AG10803 (cell line): ENCODE data around the gene SNX9.
A peak's percentile ranks its signal among the peaks of the same experiment; 100 is the strongest.

Experiments used
- DNase-seq: peaks from one replicate; pipeline ENCODE4 v3.0.0; 2010; ENCODE audit warnings: low read depth
- H3K4me3 ChIP-seq: 2 replicates; pipeline ENCODE4 v1.5.1; 2011; ENCODE audit warnings: mild to moderate bottlenecking, low read length, control low read depth
- TF ChIP-seq, protein P1 (sequence below): conservative IDR thresholded peaks from 2 replicates; pipeline ENCODE4 v1.5.1; 2011; ENCODE audit warnings: mild to moderate bottlenecking, low read length, control low read depth, inconsistent platforms

SNX9 gene

DNA sequence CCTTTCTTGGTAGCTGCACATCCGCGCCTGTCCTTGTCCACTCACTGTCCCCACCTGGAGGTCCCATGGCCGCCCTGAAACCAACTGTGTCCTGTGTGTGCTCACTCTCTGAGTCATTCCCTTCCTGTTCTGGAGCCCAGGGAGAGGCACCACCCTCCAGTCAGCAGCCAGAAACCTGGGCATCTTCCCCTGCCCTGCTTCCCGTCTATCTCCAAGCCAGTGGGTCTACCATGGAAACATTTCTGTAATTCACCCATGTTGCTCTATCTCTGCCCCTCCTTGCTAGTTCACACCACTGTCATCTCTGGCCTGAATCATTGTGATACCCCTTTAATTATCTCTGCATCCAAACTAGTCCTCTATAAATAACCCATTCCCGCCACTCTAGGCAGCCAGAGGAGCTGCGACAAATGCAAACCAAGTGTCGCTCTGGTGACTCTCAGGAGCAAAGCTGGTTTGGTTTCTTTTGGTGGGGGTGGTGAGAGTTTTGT is 129.9 kb downstream of the SNX9 start:
- no peak overlapping the region for H3K4me3 ChIP-seq
- DNase-seq = no peak
- TF ChIP-seq, protein P1, sequence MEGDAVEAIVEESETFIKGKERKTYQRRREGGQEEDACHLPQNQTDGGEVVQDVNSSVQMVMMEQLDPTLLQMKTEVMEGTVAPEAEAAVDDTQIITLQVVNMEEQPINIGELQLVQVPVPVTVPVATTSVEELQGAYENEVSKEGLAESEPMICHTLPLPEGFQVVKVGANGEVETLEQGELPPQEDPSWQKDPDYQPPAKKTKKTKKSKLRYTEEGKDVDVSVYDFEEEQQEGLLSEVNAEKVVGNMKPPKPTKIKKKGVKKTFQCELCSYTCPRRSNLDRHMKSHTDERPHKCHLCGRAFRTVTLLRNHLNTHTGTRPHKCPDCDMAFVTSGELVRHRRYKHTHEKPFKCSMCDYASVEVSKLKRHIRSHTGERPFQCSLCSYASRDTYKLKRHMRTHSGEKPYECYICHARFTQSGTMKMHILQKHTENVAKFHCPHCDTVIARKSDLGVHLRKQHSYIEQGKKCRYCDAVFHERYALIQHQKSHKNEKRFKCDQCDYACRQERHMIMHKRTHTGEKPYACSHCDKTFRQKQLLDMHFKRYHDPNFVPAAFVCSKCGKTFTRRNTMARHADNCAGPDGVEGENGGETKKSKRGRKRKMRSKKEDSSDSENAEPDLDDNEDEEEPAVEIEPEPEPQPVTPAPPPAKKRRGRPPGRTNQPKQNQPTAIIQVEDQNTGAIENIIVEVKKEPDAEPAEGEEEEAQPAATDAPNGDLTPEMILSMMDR = no peak

DNA sequence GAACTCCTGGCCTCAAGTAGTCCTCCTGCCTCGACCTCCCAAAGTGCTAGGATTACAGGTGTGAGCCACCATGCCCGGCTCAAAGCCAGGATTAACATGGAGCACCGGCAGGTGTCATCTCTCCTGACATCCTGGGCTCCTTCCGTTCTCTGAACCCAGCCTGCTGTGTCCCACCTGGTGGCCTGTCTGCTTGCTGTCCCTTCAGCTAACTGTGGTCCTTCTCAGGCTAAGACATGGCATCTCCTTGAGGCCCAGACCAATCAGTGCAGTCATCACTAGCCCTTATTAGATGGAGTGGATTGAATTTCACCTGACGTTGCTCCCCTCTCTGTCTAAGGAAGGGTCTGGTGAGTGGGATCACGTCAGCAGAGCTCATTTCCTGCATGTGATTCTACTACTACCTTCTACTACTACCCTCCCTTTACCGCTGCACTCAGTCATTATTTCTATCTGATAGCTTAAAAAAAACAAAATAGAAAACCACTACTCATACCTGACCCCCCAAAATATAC is 130.6 kb downstream of the SNX9 start:
- DNase-seq = no peak
- no peak overlapping the region for H3K4me3 ChIP-seq
- TF ChIP-seq, protein P1 = no peak

DNA sequence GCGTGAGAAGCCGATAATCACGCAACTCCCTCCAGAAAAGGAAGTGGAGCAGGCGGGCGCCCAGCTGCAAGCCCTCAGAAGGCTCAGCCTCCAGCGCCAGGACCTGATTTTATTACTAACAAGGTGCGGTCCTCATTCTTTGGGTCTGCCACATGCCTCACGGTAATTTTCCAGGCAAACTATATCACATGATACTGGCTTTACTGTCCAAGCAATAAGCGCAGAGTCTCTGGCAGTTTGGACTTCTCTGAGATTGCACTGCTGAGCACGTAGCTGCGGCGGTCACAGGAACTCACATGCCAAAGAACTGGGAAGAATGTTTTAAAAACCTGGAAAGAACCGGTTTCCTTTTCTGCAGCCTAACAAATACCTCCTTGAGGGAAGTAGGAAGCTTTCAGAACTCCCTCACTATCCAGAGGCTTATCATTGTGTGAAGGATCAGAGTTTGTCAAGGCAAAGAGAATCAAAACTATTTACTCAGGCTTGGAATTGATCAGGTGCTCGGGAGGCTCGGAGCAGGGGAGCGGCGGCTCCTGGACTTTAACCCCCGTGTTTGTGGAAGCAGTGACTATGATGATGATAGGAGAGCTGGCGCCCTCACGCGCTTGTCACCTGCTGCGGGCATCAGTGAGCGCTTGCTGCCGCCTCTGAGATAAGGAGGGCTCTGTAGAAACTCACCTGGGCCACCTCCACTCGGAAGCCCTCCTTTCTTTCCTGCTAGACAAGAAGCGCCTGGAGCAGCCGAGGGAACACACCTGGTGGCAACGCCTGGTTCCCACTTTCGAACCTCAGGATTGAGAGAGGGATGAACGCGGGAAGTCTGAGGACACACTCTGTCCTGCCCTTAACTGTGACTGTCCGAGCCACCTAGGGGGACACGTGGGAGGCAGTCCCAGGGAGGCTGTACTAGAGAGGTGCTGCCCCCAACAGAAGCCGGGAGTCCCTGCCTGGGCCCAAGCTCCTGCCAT is 131.4 kb downstream of the SNX9 start:
- DNase-seq = peak; percentile 32
- H3K4me3 ChIP-seq = peak overlapping the region; percentile 17; the same call in 1 of the 2 replicates
- TF ChIP-seq, protein P1 = no peak

DNA sequence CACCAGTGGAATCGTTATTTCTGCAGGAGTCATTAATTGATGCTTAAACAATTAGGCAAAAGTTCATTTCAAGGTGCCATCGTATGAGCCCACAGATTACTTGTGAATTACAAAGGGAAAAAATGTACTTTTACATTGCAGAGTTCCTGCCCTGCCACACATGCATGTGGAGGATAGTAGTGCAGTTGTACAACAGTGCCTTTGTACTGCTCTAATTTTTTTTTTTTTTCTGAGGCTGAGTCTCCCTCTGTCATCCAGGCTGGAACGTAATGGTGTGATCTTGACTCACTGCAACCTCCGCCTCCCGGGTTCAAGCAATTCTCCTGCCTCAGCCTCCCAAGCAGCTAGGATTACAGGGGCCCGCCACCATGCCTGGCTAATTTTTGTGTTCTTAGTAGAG is 132.6 kb downstream of the SNX9 start:
- no peak overlapping the region for H3K4me3 ChIP-seq
- TF ChIP-seq, protein P1 = no peak
- DNase-seq = no peak

DNA sequence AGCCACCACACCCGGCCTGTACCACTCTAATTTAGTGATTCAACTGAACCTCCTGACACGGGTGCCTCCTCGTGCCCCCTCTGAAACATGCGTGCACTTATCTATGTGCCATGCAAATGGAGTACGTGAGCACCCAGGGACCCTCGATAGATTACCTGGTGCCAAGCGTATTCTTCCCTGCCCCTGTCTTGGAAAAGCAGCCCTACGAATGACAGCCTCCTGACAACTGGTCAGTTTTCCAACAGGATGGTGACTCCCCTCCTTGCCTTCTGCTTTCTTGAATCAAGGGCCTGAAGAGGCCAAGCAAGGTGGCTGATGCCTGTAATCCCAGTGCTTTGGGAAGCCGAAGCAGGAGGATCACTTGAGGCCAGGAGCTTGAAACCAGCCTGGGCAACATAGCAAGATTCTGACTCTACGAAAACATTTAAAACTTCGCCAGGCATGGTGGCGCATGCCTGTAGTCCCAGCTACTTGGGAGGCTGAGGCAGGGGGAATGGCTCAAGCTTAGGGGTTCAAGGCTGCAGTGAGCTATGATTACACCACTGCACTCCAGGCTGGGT is 133.2 kb downstream of the SNX9 start:
- H3K4me3 ChIP-seq = no peak overlapping the region
- TF ChIP-seq, protein P1 = no peak
- no peak for DNase-seq

DNA sequence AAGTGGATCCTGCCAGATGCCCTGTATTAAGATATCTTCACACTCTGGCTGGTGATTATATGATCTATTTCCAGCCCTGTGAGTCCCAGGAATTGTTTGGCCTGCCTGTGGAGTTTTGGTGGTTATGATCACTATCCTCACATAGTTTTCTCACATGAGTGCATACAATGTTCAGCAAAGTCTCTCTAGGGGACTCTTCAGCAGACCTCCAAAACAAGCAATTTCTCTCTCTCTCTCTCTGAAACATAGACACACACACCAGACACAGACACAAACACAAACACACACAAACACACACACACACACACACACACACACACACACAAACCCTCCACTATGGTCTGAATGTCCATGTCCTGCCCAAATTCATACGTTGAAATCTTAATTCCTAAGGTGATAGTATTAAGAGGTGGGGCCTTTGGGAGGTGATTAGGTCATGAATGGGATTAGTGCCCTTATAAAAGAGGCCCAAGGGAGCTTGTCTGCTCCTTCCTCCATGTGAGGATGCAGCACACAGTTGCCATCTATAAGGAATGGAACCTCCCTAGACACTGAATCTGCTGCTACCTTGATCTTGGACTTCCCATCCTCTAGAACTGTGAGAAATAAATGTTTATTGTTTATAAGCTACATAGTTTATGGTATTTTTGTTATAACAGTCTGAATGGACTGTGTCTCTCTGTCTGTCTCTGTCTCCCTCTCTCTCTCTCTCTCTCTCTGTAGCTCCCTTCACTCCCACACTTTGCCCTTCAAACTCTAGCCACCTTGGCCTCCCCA is 136.6 kb downstream of the SNX9 start:
- TF ChIP-seq, protein P1 = no peak
- DNase-seq = no peak
- no peak overlapping the region for H3K4me3 ChIP-seq
